ENCODE measurements around the gene JUP. TPM values are rescaled to one million over a fixed set of nuclear protein-coding genes. Genes with fewer than 3 reads are reported as not detected.

JUP gene
- total and polyA plus RNA-seq, 2 of the 13 experiments (the other 11 are each of a cell fraction or from before 2014, with no cell fraction given): 12.1 to 20.6 TPM

DNA sequence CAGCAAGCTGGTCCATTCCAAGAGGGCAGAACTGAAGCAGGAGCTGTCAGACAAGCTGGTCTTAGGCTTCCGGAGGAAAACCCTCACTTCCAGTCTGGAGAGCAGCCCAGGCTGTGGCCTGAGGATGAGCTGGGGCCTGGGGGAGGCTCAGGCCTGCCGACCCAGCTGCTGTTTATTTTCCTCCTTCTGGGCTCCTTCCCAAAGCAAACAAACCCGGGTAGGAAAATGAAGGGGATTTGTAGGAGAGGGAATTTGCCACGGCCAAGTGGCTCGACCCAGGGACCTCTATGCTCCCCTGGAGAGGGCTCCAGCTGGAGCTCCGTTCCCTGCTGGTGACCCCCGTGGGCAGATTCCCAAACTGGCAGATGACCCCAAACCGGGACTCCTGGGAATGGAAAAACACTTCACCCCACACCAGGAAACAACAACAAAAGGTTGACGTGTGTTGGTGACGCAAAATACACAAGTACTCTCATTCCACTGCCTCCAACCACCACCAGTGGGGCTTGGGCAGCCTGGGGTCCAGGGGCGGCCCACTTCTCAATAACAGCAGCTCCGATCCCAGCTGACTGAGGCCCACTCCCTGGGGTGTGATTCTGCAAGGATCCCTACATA is 8.8 kb downstream of the JUP start (continued):
- TF ChIP-seq AHDC1 (CRISPR knock-in tag; IDR thresholded peaks at IDR 0.05; ENCODE audit: borderline replicate concordance): peak; percentile 90
- TF ChIP-seq NFRKB (IDR thresholded peaks at IDR 0.05): no peak
- peak; percentile 77 for TF ChIP-seq ELF3 (CRISPR knock-in tag; IDR thresholded peaks at IDR 0.05)
- peak in 1 of 2 experiments; percentile 48; a peak in 1 of 4 replicates for TF ChIP-seq KLF16 (CRISPR knock-in tag; IDR thresholded peaks at IDR 0.05)
- TF ChIP-seq TFDP2 (CRISPR knock-in tag; IDR thresholded peaks at IDR 0.05): no peak
- no peak for TF ChIP-seq ZNF329 (CRISPR knock-in tag; IDR thresholded peaks at IDR 0.05; ENCODE audit: low read depth)
- no peak; the same call in 1 of the 2 replicates for TF ChIP-seq RXRA (CRISPR knock-in tag; IDR thresholded peaks at IDR 0.05)
- TF ChIP-seq ZNF670 (CRISPR knock-in tag; IDR thresholded peaks at IDR 0.05; ENCODE audit: borderline replicate concordance): peak; percentile 78; the same call in 1 of the 2 replicates
- TF ChIP-seq HDAC6 (IDR thresholded peaks at IDR 0.05; ENCODE audit: low read depth, low read length): no peak
- TF ChIP-seq NFE2L1 (CRISPR knock-in tag; IDR thresholded peaks at IDR 0.05; ENCODE audit: borderline replicate concordance): no peak
- no peak for TF ChIP-seq NFYB (CRISPR knock-in tag; IDR thresholded peaks at IDR 0.05)
- peak; percentile 38 for TF ChIP-seq RXRB (CRISPR knock-in tag; IDR thresholded peaks at IDR 0.05; ENCODE audit: borderline replicate concordance)
- peak; percentile 70 for TF ChIP-seq MED1 (CRISPR knock-in tag; IDR thresholded peaks at IDR 0.05)
- TF ChIP-seq GABPB1 (CRISPR knock-in tag; IDR thresholded peaks at IDR 0.05): 0 out of 2 replicates have a peak, but pooled peaks have one; percentile 43
- peak; percentile 64; the same call in 1 of the 2 replicates for TF ChIP-seq DR1 (CRISPR knock-in tag; IDR thresholded peaks at IDR 0.05)
- no peak for TF ChIP-seq MIER2 (CRISPR knock-in tag; IDR thresholded peaks at IDR 0.05)
- no peak for TF ChIP-seq MIER3 (CRISPR knock-in tag; IDR thresholded peaks at IDR 0.05; ENCODE audit: borderline replicate concordance)
- TF ChIP-seq ZNF574 (CRISPR knock-in tag; IDR thresholded peaks at IDR 0.05): peak; percentile 77
- peak; percentile 79; the same call in 1 of the 2 replicates for TF ChIP-seq ZNF614 (CRISPR knock-in tag; IDR thresholded peaks at IDR 0.05; ENCODE audit: borderline replicate concordance)
